Measurements from ENCODE around the gene CTNNAL1. TPM values are rescaled to one million over a fixed set of nuclear protein-coding genes. Genes with fewer than 3 reads are reported as not detected.

CTNNAL1 gene
- polyA plus RNA-seq, 1 donor from 2014 or later, result 24.7 TPM

DNA sequence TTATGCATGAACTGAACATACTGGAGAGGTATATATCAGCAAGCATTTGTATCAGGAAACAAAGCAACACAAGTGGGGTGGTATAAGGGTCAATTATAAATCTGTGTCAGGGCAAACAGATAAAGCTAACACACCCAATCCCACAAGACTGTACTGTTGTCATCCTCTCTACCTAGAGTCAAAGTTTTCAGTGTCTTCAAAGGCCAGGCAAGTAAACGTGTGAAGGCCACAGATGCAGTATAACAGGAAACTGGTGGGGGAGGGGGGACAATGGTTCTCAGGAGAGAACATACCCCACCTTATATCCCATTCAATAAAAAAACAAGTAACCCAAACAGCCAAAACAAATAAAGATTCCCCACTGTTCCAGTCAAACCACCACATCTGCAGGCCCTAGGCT is 101.5 kb downstream of the CTNNAL1 start:
- no peaks in the 10 kb centered on the region for H3K79me2 ChIP-seq (replicated peaks; ENCODE audit: insufficient read depth, low read length)
- H3K4me3 ChIP-seq (ENCODE audit: low read length), result no peak overlapping the region
- no peaks in the 10 kb centered on the region for H3K9me3 ChIP-seq (ENCODE audit: low read length)
- no peak overlapping the region for H3K9ac ChIP-seq (ENCODE audit: low read length)
- H3K27ac ChIP-seq (ENCODE audit: low read length), result no peak overlapping the region
- TF ChIP-seq MXI1 (conservative IDR thresholded peaks at IDR 0.05; ENCODE audit: poor library complexity, severe bottlenecking) (no peak), SMC3 (conservative IDR thresholded peaks at IDR 0.05; ENCODE audit: poor library complexity) (no peak), TAF1 (IDR thresholded peaks at IDR 0.05; ENCODE audit: low read depth) (no peak), POLR2AphosphoS5 (IDR thresholded peaks at IDR 0.05) (no peak), RAD21 (conservative IDR thresholded peaks at IDR 0.05) (no peak)
- TF ChIP-seq, protein P1, sequence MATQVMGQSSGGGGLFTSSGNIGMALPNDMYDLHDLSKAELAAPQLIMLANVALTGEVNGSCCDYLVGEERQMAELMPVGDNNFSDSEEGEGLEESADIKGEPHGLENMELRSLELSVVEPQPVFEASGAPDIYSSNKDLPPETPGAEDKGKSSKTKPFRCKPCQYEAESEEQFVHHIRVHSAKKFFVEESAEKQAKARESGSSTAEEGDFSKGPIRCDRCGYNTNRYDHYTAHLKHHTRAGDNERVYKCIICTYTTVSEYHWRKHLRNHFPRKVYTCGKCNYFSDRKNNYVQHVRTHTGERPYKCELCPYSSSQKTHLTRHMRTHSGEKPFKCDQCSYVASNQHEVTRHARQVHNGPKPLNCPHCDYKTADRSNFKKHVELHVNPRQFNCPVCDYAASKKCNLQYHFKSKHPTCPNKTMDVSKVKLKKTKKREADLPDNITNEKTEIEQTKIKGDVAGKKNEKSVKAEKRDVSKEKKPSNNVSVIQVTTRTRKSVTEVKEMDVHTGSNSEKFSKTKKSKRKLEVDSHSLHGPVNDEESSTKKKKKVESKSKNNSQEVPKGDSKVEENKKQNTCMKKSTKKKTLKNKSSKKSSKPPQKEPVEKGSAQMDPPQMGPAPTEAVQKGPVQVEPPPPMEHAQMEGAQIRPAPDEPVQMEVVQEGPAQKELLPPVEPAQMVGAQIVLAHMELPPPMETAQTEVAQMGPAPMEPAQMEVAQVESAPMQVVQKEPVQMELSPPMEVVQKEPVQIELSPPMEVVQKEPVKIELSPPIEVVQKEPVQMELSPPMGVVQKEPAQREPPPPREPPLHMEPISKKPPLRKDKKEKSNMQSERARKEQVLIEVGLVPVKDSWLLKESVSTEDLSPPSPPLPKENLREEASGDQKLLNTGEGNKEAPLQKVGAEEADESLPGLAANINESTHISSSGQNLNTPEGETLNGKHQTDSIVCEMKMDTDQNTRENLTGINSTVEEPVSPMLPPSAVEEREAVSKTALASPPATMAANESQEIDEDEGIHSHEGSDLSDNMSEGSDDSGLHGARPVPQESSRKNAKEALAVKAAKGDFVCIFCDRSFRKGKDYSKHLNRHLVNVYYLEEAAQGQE (IDR thresholded peaks at IDR 0.05; ENCODE audit: borderline replicate concordance), result no peak
- TF ChIP-seq, protein P2, sequence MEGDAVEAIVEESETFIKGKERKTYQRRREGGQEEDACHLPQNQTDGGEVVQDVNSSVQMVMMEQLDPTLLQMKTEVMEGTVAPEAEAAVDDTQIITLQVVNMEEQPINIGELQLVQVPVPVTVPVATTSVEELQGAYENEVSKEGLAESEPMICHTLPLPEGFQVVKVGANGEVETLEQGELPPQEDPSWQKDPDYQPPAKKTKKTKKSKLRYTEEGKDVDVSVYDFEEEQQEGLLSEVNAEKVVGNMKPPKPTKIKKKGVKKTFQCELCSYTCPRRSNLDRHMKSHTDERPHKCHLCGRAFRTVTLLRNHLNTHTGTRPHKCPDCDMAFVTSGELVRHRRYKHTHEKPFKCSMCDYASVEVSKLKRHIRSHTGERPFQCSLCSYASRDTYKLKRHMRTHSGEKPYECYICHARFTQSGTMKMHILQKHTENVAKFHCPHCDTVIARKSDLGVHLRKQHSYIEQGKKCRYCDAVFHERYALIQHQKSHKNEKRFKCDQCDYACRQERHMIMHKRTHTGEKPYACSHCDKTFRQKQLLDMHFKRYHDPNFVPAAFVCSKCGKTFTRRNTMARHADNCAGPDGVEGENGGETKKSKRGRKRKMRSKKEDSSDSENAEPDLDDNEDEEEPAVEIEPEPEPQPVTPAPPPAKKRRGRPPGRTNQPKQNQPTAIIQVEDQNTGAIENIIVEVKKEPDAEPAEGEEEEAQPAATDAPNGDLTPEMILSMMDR (IDR thresholded peaks at IDR 0.05; ENCODE audit: poor library complexity, severe bottlenecking), result no peak
- no peak overlapping the region for H3K4me2 ChIP-seq (ENCODE audit: low read length)
- no peaks in the 10 kb centered on the region for H4K20me1 ChIP-seq (ENCODE audit: insufficient read depth)
- H3K36me3 ChIP-seq (ENCODE audit: insufficient read depth, low read length), result peaks cover 19% of the 10 kb centered on the region
- H2AFZ ChIP-seq (ENCODE audit: low read depth, low read length), result no peak overlapping the region
- H3K27me3 ChIP-seq (ENCODE audit: insufficient read depth, low read depth, low read length), result no peaks in the 10 kb centered on the region
- H3F3A ChIP-seq (ENCODE audit: insufficient read depth, low read length, poor library complexity, severe bottlenecking), result no peaks in the 10 kb centered on the region
- H3K9me2 ChIP-seq (ENCODE audit: insufficient read depth, low read length), result no peaks in the 10 kb centered on the region

DNA sequence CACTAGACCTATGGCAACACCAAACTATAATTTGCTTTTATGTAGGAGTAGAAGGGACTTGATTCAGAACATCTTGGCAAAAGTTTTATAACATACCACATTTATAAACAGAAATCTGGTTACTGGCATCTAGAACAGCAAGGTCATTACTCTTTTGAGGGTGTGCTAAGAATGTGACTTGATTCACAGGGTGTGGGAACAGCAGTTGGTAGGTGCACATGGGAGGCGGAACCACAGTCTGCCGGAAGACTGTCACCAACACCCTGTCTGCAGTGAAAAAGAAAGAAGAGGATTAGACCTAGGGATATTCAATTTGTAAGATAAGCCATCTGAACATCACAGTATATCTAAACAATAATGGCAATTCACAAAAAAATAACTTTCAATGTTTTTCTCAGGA is 102.4 kb downstream of the CTNNAL1 start:
- Histone ChIP-seq H3K4me3 (ENCODE audit: low read length) (no peak overlapping the region), H3K9me3 (ENCODE audit: low read length) (no peaks in the 10 kb centered on the region), H3K36me3 (ENCODE audit: insufficient read depth, low read length) (peaks cover 15% of the 10 kb centered on the region), H3K9ac (ENCODE audit: low read length) (no peak overlapping the region), H3F3A (ENCODE audit: insufficient read depth, low read length, poor library complexity, severe bottlenecking) (no peaks in the 10 kb centered on the region), H3K27me3 (ENCODE audit: insufficient read depth, low read depth, low read length) (no peaks in the 10 kb centered on the region), H2AFZ (ENCODE audit: low read depth, low read length) (no peak overlapping the region), H3K27ac (ENCODE audit: low read length) (no peak overlapping the region), H3K9me2 (ENCODE audit: insufficient read depth, low read length) (no peaks in the 10 kb centered on the region), H3K79me2 (replicated peaks; ENCODE audit: insufficient read depth, low read length) (no peaks in the 10 kb centered on the region), H3K4me2 (ENCODE audit: low read length) (no peak overlapping the region), H4K20me1 (ENCODE audit: insufficient read depth) (no peaks in the 10 kb centered on the region)
- TF ChIP-seq EP300 (conservative IDR thresholded peaks at IDR 0.05; ENCODE audit: poor library complexity, severe bottlenecking) (no peak), SMC3 (conservative IDR thresholded peaks at IDR 0.05; ENCODE audit: poor library complexity) (no peak), MXI1 (conservative IDR thresholded peaks at IDR 0.05; ENCODE audit: poor library complexity, severe bottlenecking) (no peak), TAF1 (IDR thresholded peaks at IDR 0.05; ENCODE audit: low read depth) (no peak), RAD21 (conservative IDR thresholded peaks at IDR 0.05) (no peak), EZH2 (IDR thresholded peaks at IDR 0.05; ENCODE audit: borderline replicate concordance, insufficient read depth, low read length, poor library complexity, severe bottlenecking) (no peak), POLR2AphosphoS5 (IDR thresholded peaks at IDR 0.05) (no peak)
- TF ChIP-seq, protein P2 (IDR thresholded peaks at IDR 0.05; ENCODE audit: poor library complexity, severe bottlenecking), result no peak
- TF ChIP-seq, protein P1 (IDR thresholded peaks at IDR 0.05; ENCODE audit: borderline replicate concordance), result no peak
